IMR-90 (cell line): ENCODE data around the gene GIT2. TPM values are rescaled to one million over a fixed set of nuclear protein-coding genes. Genes with fewer than 3 reads are reported as not detected.

ENCODE experiments used
- ATAC-seq: fragments of 200-7000 bp; cut with Tn5 transposase; 2 replicates; pipeline ENCODE4 v1.9.1; 2020; ENCODE audit warnings: low read depth, mild to moderate bottlenecking, moderate library complexity
- BruUV-seq: library from RNA; stranded (reverse); fragments of 400-500 nt; replicated peaks from 2 replicates; lab custom pipeline; 2021; lab: Mats Ljungman, UMichigan
- CTCF ChIA-PET: fragments of 300-600 bp; formaldehyde crosslinking; extraction: SDS; loops from one replicate; lab custom pipeline; 2021; ENCODE audit warnings: antibody characterized with exemption; lab: Yijun Ruan, JAX
- POLR2A ChIA-PET: fragments of 300-600 bp; sonication (Branson Sonifier 250); formaldehyde crosslinking; loops from one replicate; lab custom pipeline; 2022; ENCODE audit warnings: antibody characterized with exemption; ENCODE audit not compliant: unreplicated experiment; lab: Charles Lee
- DNase-seq: peaks from one replicate; pipeline ENCODE4 v3.0.0; 2013
- H2AFZ ChIP-seq: replicated peaks from 2 replicates; pipeline ENCODE3; 2013; ENCODE audit warnings: low read length, mild to moderate bottlenecking; ENCODE audit not compliant: poor library complexity
- H2AK5ac ChIP-seq: 2 replicates; pipeline ENCODE4 v1.6.1; 2013; ENCODE audit warnings: low read depth, low read length, inconsistent platforms
- H2AK9ac ChIP-seq: replicated peaks from 2 replicates; pipeline ENCODE3; 2013; ENCODE audit warnings: mild to moderate bottlenecking, low read depth, low read length, moderate library complexity; ENCODE audit not compliant: poor library complexity
- H2BK120ac ChIP-seq: 2 replicates; pipeline ENCODE4 v1.6.1; 2013; ENCODE audit warnings: low read depth, low read length, inconsistent platforms
- H2BK15ac ChIP-seq: 3 replicates; pipeline ENCODE4 v1.6.1; 2013; ENCODE audit warnings: low read depth, low read length, inconsistent platforms
- H2BK20ac ChIP-seq: 2 replicates; pipeline ENCODE4 v1.6.1; 2013; ENCODE audit warnings: low read depth, mild to moderate bottlenecking, inconsistent platforms, low read length, moderate library complexity
- H2BK5ac ChIP-seq: 2 replicates; pipeline ENCODE4 v1.6.1; 2013; ENCODE audit warnings: mild to moderate bottlenecking, low read depth, low read length, inconsistent platforms; ENCODE audit not compliant: poor library complexity, severe bottlenecking
- H3K14ac ChIP-seq: replicated peaks from 2 replicates; pipeline ENCODE4 v1.6.1; 2013; ENCODE audit warnings: low read depth, low read length, inconsistent platforms
- H3K18ac ChIP-seq: 2 replicates; pipeline ENCODE4 v1.6.1; 2013; ENCODE audit warnings: low read depth, low read length, control low read depth
- H3K23ac ChIP-seq: 2 replicates; pipeline ENCODE4 v1.6.1; 2013; ENCODE audit warnings: low read depth, low read length, inconsistent platforms
- H3K27ac ChIP-seq: 2 replicates; pipeline ENCODE4 v1.5.1; 2013; ENCODE audit warnings: mild to moderate bottlenecking, control low read depth, low read length; ENCODE audit not compliant: insufficient read depth
- H3K27me3 ChIP-seq: 2 replicates; pipeline ENCODE4 v1.6.1; 2013; ENCODE audit warnings: low read length; ENCODE audit not compliant: control insufficient read depth, insufficient read depth
- H3K36me3 ChIP-seq: 2 replicates; pipeline ENCODE4 v1.6.1; 2013; ENCODE audit warnings: low read length, mixed read lengths; ENCODE audit not compliant: control insufficient read depth, insufficient read depth
- H3K4ac ChIP-seq: 2 replicates; pipeline ENCODE4 v1.6.1; 2013; ENCODE audit warnings: low read depth, low read length, inconsistent platforms
- H3K4me1 ChIP-seq: 2 replicates; pipeline ENCODE4 v1.6.1; 2013; ENCODE audit warnings: low read length, mixed read lengths; ENCODE audit not compliant: control insufficient read depth, insufficient read depth
- H3K4me2 ChIP-seq: 2 replicates; pipeline ENCODE4 v1.6.1; 2013; ENCODE audit warnings: low read depth, mild to moderate bottlenecking, control low read depth, low read length, moderate library complexity
- H3K4me3 ChIP-seq: 2 replicates; pipeline ENCODE4 v1.5.1; 2013; ENCODE audit warnings: low read depth, mild to moderate bottlenecking, control low read depth, low read length, moderate library complexity; ENCODE audit not compliant: insufficient read depth
- H3K56ac ChIP-seq: 2 replicates; pipeline ENCODE4 v1.6.1; 2013; ENCODE audit warnings: low read length, inconsistent platforms; ENCODE audit not compliant: insufficient read depth; ENCODE audit errors: extremely low read depth
- H3K79me1 ChIP-seq, 2 experiments: 2 replicates each; pipeline ENCODE4 v1.6.1; 2013; ENCODE audit warnings: low read length in 2 of 2, inconsistent platforms in 1 of 2, low read depth in 1 of 2
- H3K9ac ChIP-seq: 2 replicates; pipeline ENCODE4 v1.6.1; 2013; ENCODE audit warnings: low read depth, low read length, control low read depth
- H3K9me1 ChIP-seq: 2 replicates; pipeline ENCODE4 v1.6.1; 2013; ENCODE audit warnings: low read length, inconsistent platforms; ENCODE audit not compliant: insufficient read depth
- H3K9me3 ChIP-seq: 2 replicates; pipeline ENCODE4 v1.6.1; 2013; ENCODE audit warnings: low read length; ENCODE audit not compliant: control insufficient read depth, insufficient read depth
- H4K20me1 ChIP-seq: 2 replicates; pipeline ENCODE4 v1.6.1; 2013; ENCODE audit warnings: low read length, inconsistent platforms; ENCODE audit not compliant: insufficient read depth
- H4K5ac ChIP-seq: 2 replicates; pipeline ENCODE4 v1.6.1; 2013; ENCODE audit warnings: mild to moderate bottlenecking, low read depth, low read length, control low read depth
- H4K8ac ChIP-seq, 2 experiments: 2 replicates each; pipeline ENCODE4 v1.6.1; 2013; ENCODE audit warnings: low read depth in 2 of 2, low read length in 2 of 2, control low read depth in 1 of 2, inconsistent platforms in 1 of 2
- H4K91ac ChIP-seq: 2 replicates; pipeline ENCODE4 v1.6.1; 2013; ENCODE audit warnings: low read depth, low read length, inconsistent platforms; ENCODE audit not compliant: insufficient read depth
- CHD1 ChIP-seq: IDR thresholded peaks from 2 replicates; pipeline ENCODE4 v1.6.1; 2012; ENCODE audit warnings: low read depth, low read length, improper control_type of control experiment
- CTCF ChIP-seq: conservative IDR thresholded peaks from 2 replicates; pipeline ENCODE4 v1.5.1; 2012; ENCODE audit warnings: mild to moderate bottlenecking, low read depth, low read length, improper control_type of control experiment
- ELK1 ChIP-seq: fragments of 150-350 bp; IDR thresholded peaks from 2 replicates; pipeline ENCODE4 v1.6.1; 2016; ENCODE audit warnings: low read depth, mild to moderate bottlenecking, low read length, moderate library complexity, borderline replicate concordance
- MAFK ChIP-seq: IDR thresholded peaks from 2 replicates; pipeline ENCODE4 v1.6.1; 2012; ENCODE audit warnings: low read depth, low read length, improper control_type of control experiment
- NFE2L2 ChIP-seq: fragments of 150-350 bp; IDR thresholded peaks from 2 replicates; pipeline ENCODE4 v1.6.1; 2016; ENCODE audit warnings: low read depth, mild to moderate bottlenecking, low read length
- RCOR1 ChIP-seq: IDR thresholded peaks from 2 replicates; pipeline ENCODE4 v1.6.1; 2012; ENCODE audit warnings: mild to moderate bottlenecking, low read length, improper control_type of control experiment; ENCODE audit not compliant: insufficient replicate concordance
- RFX5 ChIP-seq: IDR thresholded peaks from 2 replicates; pipeline ENCODE4 v1.8.0; 2012; ENCODE audit warnings: low read depth, mild to moderate bottlenecking, low read length, moderate library complexity
- USF2 ChIP-seq: fragments of 150-350 bp; IDR thresholded peaks from 2 replicates; pipeline ENCODE4 v1.6.1; 2017; ENCODE audit warnings: mild to moderate bottlenecking, antibody characterized with exemption, low read length, low read depth
- WGBS, 2 experiments: methylation state at CpG; one replicate each; pipeline versions ENCODE4 v1.1.5 to v1.1.7; 2013; ENCODE audit warnings: missing lambda C conversion rate in 2 of 2; ENCODE audit not compliant: insufficient read length in 1 of 2; ENCODE audit errors: extremely low coverage in 2 of 2; 5-methylcytosine and 5-hydroxymethylcytosine counted together
- dilution Hi-C: fragments of 300-500 bp; cut with HindIII; formaldehyde crosslinking; loops from one replicate; pipeline ENCODE4 v1.14.3; 2018; ENCODE audit warnings: low sequenced_read_pairs; ENCODE audit not compliant: unreplicated experiment
- in situ Hi-C: fragments of 300-500 bp; cut with MboI; formaldehyde crosslinking; loops from 3 replicates; pipeline ENCODE4 v1.14.3; 2019; ENCODE audit warnings: low sequenced_read_pairs, inconsistent platforms, mixed read lengths
- intact Hi-C: fragments of 100-400 bp; cut with micrococcal nuclease; formaldehyde crosslinking; loops from 2 replicates; pipeline ENCODE4 v1.10.0; 2022
- polyA plus RNA-seq, 3 experiments: library from polyadenylated mRNA; depleted of rRNA; stranded (reverse); fragments of >200 nt; gene quantifications; 2 replicates each; pipeline ENCODE4 v1.2.3, GENCODE V29; 2012; ENCODE audit warnings: low replicate concordance in 1 of 3
- total RNA-seq: library from RNA; depleted of rRNA; stranded (reverse); fragments of >200 nt; gene quantifications from 2 replicates; pipeline ENCODE4 v1.2.3, GENCODE V29; 2012

The GIT2 gene
- total and polyA plus RNA-seq, 2 of the 4 experiments (the other 2 are of a cell fraction), result 48.0 to 71.9 TPM

GRCh38 chr12:109998241-109998903 lies 2.2 kb upstream of the GIT2 start (continued):
- TF ChIP-seq USF2 (no peak), ELK1 (no peak)

- Histone ChIP-seq H4K91ac (no peak overlapping the region), H3K27ac (no peak overlapping the region), H3K9me1 (peaks cover 4% of the 10 kb centered on the region; the same call in 1 of the 2 replicates), H2AK9ac (no peak overlapping the region), H2BK5ac (no peak overlapping the region), H3K14ac (no peak overlapping the region), H2BK120ac (no peak overlapping the region), H3K4me2 (no peak overlapping the region), H3K79me1 (peaks cover 12 to 53% of the 10 kb centered on the region in 2 experiments; a peak in 3 of 4 replicates), H3K9ac (no peak overlapping the region), H2AFZ (no peak overlapping the region), H3K4me1 (peaks cover 8% of the 10 kb centered on the region), H3K4me3 (no peak overlapping the region), H2BK15ac (no peak overlapping the region), H2BK20ac (no peak overlapping the region), H3K9me3 (no peaks in the 10 kb centered on the region), H4K5ac (no peak overlapping the region), H4K20me1 (peaks cover 27% of the 10 kb centered on the region), H3K27me3 (no peaks in the 10 kb centered on the region), H3K36me3 (peaks cover 2% of the 10 kb centered on the region), H3K23ac (no peak overlapping the region), H3K4ac (no peak overlapping the region), H3K56ac (no peak overlapping the region), H2AK5ac (no peak overlapping the region), H4K8ac (no peak overlapping the region), H3K18ac (no peak overlapping the region)
- WGBS, 2 experiments, result 93% methylated on average over 2 of the region's 4 CpGs; no CpG with 5 or more reads in 1 of the 2 experiments
- TF ChIP-seq CTCF, result no peak
- TF ChIP-seq CHD1, result no peak
- no peak for TF ChIP-seq MAFK
- no peak for TF ChIP-seq RFX5
- TF ChIP-seq RCOR1, result no peak
- TF ChIP-seq NFE2L2, result no peak
- in situ Hi-C loops, result no loop called here
- DNase-seq (no peak), ATAC-seq (no peak)
- BruUV-seq, result no TSS peak
- POLR2A ChIA-PET, result no interaction called here
- intact Hi-C loops, result loop anchor here (5.0 kb wide), 2 partner anchors 50 to 65 kb away; no protein-coding TSS in a partner anchor
- dilution Hi-C loops, result no loop called here
- CTCF ChIA-PET, result no interaction called here
Observed at GRCh38 chr12:109997393-109997792, 1.2 kb upstream of the GIT2 start.
